NCI-H69 (cell line): ENCODE measurements around the gene MEGF6.

Experiments
- DNase-seq: peaks from one replicate; lab custom pipeline; 2025; lab: John Stamatoyannopoulos, UW

MEGF6 gene

GRCh38 chr1:3485016-3485415, 126.3 kb downstream of the MEGF6 start:
- DNase-seq: no peak

GRCh38 chr1:3483801-3484444, 127.4 kb downstream of the MEGF6 start:
- peak; percentile 38 for DNase-seq

DNA sequence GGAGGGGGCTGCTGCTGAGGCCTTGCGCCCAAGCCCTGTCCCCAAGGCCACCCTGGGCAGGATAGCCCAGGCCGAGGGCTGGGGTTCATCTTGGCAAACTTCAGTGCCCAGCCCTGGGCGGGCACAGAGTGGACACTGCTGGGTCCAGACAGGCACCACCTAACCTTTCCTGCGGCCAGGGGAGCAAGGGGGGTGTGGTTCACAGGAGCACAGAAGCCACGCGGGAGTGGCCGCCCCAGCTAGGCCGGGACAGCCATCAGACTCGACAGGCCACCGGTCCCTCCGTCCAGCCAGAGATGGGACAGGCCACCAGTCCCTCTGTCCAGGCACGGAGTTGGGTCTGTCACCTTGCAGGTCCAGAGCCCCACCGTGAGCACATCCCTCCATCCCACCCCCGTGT, 127.9 kb downstream of the MEGF6 start:
- DNase-seq: no peak

DNA sequence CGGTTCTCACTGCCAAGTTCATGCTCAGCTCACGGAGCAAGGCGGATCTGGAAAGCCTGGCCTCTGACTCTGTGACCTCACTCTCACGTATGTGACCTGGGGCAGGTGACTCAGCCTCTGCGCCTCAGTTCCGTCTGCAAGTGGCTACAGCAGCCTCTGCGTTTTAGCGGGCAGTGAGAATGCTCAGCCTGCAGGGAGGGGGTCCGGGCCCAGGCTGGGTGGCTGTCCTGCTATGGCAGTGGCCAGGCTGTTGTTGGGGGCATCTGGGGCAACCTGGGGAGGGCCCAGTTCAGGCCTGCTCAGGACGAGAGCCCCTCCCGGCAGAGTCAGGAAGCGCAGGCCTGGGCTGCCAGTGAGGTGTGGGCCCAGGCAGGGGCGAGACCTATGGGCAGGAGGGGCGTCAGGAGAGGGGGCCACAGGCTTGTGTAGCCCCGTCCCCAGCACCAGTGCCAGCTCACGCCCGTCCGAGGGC, 128.9 kb downstream of the MEGF6 start:
- no peak for DNase-seq

GRCh38 chr1:3481836-3482375, 129.4 kb downstream of the MEGF6 start:
- no peak for DNase-seq

DNA sequence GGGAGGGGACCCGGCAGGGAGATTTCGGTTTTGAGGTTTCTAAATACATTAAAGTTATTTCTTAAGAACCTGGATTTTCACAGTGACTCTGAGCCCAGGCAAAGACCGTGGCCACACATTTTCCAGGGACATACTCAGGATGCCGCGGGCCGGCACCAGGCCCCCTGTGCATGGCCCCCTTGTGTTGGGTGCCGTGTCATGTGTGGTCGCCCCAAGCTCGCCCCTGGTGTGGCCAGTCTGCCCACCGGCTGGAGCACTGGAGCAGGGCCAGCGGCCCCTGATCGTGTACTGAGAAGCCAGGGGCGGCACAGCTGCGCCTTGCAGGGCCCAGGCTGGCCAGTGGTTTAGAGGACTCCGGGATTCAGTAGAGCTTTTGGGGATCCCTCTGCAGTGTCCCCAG, 130.3 kb downstream of the MEGF6 start:
- no peak for DNase-seq

GRCh38 chr1:3480369-3480719, 131.0 kb downstream of the MEGF6 start:
- no peak for DNase-seq

- DNase-seq: no peak
Measured at GRCh38 chr1:3479511-3480368, 131.6 kb downstream of the MEGF6 start.

GRCh38 chr1:3478187-3478586, 133.1 kb downstream of the MEGF6 start:
- no peak for DNase-seq

GRCh38 chr1:3477241-3477995, 133.9 kb downstream of the MEGF6 start:
- DNase-seq: no peak

GRCh38 chr1:3476666-3477065, 134.6 kb downstream of the MEGF6 start:
- DNase-seq: no peak

GRCh38 chr1:3475839-3476573, 135.3 kb downstream of the MEGF6 start:
- no peak for DNase-seq

- no peak for DNase-seq
Measured at GRCh38 chr1:3474421-3474820, 136.9 kb downstream of the MEGF6 start.

DNA sequence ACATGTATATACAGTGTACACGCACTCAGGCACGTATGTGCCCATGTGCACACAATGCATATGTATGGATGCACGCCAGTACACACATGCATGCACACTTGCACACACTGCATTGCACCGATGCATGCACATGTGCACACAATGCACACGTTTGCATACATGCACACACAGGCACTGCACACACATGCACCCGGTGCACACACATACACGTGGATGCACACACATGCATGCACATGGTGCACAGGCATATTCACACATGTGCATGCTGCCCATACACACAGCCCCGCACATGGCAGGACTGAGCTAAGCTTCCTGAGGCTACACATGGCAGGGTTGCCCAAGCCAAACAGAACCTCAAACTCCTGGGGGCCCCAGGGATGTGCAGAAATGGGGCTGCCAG, 137.3 kb downstream of the MEGF6 start:
- DNase-seq: no peak

DNA sequence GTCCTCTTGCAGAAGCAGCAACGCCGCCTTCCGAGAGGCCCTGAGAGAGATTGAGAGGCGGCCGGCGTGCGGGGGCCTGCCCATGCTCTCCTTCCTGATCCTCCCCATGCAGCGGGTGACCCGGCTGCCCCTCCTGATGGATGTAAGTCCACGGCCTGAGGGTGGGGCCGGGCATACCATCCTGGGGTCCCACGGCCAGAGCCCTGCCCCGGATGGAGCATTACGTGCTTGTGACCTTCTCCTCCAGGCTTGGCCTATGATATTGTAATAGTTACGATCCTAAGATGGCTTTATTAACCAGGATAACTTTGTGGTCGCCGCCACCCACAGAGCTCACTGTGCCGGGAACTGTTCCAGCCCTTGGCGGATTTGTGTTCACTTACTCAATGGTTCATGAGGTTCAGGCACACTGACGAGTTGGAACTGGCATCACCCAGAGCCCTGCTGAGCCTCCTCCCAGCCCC, 137.9 kb downstream of the MEGF6 start:
- no peak for DNase-seq

DNA sequence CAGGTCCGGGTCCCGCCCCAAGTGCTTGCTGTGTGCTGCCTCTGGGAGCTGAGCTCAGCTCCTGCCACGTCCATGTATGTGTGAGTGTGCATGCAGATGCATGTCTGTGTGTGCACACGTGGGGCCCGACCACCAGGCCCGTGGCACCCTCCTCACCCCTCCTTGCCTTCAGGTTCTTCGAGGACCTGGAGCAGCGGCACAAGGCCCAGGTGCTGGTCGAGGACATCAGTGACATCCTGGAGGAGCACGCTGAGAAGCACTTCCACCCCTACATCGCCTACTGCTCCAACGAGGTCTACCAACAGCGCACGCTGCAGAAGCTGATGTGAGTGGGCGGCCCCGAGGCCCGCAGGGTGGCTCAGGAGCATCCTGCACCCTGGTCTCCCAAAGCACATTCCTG, 138.4 kb downstream of the MEGF6 start:
- no peak for DNase-seq

- no peak for DNase-seq
Measured at GRCh38 chr1:3472088-3472850, 139.0 kb downstream of the MEGF6 start.

DNA sequence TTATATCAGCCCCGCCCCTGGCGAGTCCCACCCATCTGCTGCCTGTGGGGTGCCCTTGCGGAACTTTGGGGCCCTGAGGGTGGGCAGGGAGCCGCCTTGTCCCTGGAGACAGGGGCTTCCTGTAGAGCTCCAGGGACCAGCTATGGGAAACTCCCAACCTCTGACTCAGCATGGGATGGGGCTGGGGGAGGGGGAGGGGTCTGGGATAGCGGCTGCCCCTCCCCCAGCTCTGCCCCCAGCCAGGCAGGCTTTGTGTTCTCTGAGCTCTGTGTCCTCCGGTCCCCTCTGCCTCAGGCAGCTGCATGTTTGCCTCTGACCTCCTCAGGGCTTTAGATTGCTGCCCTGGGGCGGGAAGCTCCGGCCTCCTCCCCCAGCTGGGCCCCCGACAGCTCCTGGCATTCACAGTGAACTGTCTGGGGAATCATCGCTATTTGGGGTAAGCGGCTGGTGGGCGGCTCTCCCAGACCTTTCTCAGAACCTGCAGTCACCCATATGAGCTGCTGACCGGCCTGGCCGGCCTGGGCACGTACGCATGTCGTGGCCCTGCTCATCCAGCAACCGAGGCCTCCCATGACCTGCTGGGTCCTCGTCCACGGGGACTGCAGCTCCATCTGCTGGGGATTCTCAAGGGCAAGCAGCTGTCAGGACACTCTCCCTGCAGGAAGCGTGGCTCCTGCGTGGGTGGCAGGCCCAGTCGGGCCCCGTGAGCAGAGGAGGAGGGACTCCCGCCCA, 139.8 kb downstream of the MEGF6 start:
- DNase-seq: peak; percentile 59

DNA sequence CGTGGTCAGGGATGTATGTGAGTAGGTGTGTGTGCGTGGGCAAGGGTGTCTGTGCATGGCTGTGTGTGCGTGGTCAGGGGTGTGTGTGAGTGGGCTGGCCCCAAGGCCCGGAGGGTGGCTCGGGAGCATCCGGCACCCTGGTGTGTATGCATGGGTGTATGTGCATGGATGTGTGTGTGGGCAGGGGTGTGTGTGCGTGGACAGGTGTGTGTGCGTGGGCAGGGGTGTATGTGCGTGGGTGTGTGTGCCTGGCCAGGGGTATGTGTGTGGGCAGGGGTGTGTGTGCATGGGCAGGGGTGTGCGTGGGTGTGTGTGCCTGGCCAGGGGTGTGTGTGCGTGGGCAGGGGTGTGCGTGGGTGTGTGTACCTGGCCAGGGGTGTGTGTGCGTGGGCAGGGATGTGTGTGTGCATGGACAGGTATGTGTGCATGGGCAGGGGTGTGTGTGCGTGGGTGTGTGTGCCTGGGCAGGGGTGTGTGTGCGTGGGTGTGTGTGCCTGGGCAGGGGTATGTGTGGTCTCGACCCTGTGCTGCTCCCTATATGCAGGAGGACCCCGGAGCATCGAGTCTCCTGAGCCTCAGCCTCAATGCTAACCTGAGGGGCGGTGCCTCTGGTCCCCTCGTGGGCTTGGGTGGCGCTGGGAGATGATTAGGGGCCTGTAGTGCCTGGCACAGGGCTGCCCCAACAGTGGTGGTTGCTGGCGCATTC, 140.5 kb downstream of the MEGF6 start:
- DNase-seq: no peak
